Measurements from ENCODE around the gene TMC6. TPM values are rescaled to one million over a fixed set of nuclear protein-coding genes. Genes with fewer than 3 reads are reported as not detected.

The TMC6 gene
- total and polyA plus RNA-seq, 4 donors = 7.7 to 61.9 (median 13.3) TPM

- no peak for DNase-seq (ENCODE audit: low spot score)
- Histone ChIP-seq H3K9me3 (ENCODE audit: control insufficient read depth in 4 of 4, low read length in 3 of 4) (no peaks in the 10 kb centered on the region), H3K27ac (ENCODE audit: low read depth in 1 of 2, low read length in 2 of 2) (no peak overlapping the region), H3K27me3 (ENCODE audit: control insufficient read depth in 4 of 4, insufficient read depth in 4 of 4, low read length in 3 of 4) (no peaks in the 10 kb centered on the region), H3K4me1 (ENCODE audit: control insufficient read depth in 4 of 4, insufficient read depth in 4 of 4, low read length in 3 of 4) (no peaks in the 10 kb centered on the region), H3K36me3 (ENCODE audit: control insufficient read depth in 4 of 4, insufficient read depth in 3 of 4, low read depth in 1 of 4, low read length in 3 of 4) (peaks cover 3 to 32% (median 13%) of the 10 kb centered on the region in 4 donors), H3K4me3 (ENCODE audit: low read depth in 1 of 3, low read length in 3 of 3) (no peak overlapping the region), H3K9ac (ENCODE audit: low read depth in 1 of 2, low read length in 2 of 2) (no peak overlapping the region)
- TF ChIP-seq TAF1 (conservative IDR thresholded peaks at IDR 0.05) (no peak), CTCF (IDR thresholded peaks at IDR 0.05; ENCODE audit: low read depth, low read length, missing input control) (no peak), ATF3 (IDR thresholded peaks at IDR 0.05) (no peak), JUND (IDR thresholded peaks at IDR 0.05) (no peak), EGR1 (IDR thresholded peaks at IDR 0.05; ENCODE audit: low read depth in 2 of 2) (no peak), FOXA2 (IDR thresholded peaks at IDR 0.05) (no peak), YY1 (IDR thresholded peaks at IDR 0.05) (no peak), RXRA (IDR thresholded peaks at IDR 0.05) (no peak), SP1 (IDR thresholded peaks at IDR 0.05) (no peak), HNF4G (IDR thresholded peaks at IDR 0.05) (no peak), FOXA1 (IDR thresholded peaks at IDR 0.05) (no peak)
- TF ChIP-seq, protein P1, sequence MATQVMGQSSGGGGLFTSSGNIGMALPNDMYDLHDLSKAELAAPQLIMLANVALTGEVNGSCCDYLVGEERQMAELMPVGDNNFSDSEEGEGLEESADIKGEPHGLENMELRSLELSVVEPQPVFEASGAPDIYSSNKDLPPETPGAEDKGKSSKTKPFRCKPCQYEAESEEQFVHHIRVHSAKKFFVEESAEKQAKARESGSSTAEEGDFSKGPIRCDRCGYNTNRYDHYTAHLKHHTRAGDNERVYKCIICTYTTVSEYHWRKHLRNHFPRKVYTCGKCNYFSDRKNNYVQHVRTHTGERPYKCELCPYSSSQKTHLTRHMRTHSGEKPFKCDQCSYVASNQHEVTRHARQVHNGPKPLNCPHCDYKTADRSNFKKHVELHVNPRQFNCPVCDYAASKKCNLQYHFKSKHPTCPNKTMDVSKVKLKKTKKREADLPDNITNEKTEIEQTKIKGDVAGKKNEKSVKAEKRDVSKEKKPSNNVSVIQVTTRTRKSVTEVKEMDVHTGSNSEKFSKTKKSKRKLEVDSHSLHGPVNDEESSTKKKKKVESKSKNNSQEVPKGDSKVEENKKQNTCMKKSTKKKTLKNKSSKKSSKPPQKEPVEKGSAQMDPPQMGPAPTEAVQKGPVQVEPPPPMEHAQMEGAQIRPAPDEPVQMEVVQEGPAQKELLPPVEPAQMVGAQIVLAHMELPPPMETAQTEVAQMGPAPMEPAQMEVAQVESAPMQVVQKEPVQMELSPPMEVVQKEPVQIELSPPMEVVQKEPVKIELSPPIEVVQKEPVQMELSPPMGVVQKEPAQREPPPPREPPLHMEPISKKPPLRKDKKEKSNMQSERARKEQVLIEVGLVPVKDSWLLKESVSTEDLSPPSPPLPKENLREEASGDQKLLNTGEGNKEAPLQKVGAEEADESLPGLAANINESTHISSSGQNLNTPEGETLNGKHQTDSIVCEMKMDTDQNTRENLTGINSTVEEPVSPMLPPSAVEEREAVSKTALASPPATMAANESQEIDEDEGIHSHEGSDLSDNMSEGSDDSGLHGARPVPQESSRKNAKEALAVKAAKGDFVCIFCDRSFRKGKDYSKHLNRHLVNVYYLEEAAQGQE (IDR thresholded peaks at IDR 0.05) = no peak
- TF ChIP-seq, protein P2, sequence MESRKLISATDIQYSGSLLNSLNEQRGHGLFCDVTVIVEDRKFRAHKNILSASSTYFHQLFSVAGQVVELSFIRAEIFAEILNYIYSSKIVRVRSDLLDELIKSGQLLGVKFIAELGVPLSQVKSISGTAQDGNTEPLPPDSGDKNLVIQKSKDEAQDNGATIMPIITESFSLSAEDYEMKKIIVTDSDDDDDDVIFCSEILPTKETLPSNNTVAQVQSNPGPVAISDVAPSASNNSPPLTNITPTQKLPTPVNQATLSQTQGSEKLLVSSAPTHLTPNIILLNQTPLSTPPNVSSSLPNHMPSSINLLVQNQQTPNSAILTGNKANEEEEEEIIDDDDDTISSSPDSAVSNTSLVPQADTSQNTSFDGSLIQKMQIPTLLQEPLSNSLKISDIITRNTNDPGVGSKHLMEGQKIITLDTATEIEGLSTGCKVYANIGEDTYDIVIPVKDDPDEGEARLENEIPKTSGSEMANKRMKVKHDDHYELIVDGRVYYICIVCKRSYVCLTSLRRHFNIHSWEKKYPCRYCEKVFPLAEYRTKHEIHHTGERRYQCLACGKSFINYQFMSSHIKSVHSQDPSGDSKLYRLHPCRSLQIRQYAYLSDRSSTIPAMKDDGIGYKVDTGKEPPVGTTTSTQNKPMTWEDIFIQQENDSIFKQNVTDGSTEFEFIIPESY (IDR thresholded peaks at IDR 0.05) = no peak
- TF ChIP-seq, protein P3, sequence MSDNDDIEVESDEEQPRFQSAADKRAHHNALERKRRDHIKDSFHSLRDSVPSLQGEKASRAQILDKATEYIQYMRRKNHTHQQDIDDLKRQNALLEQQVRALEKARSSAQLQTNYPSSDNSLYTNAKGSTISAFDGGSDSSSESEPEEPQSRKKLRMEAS (IDR thresholded peaks at IDR 0.05) = no peak
- WGBS = 91% methylated on average over 15 of the region's 15 CpGs
These were observed 22.3 kb downstream of the TMC6 start for GRCh38 chr17:78106211-78106610.

DNA sequence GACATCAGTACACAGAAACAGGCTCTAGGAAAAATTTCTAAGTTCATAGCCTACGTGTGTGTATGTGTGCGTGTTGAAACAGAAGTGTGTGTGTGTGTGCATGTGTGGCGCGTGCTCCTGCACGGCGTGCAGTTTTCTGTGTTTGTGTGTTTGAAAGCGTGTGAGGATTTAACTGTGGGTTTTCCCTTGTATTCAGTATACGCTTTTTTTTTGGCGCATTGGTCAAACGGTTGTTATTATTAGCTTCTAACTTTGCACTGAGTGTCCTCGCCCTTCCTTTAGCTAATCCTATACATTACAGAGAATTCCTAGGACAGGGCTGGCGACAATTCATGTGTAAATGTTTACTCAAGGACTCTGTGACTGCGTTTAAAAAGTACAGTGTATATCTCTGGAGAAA lies 23.0 kb downstream of the TMC6 start:
- TF ChIP-seq FOXA1 (IDR thresholded peaks at IDR 0.05) (no peak), RAD21 (IDR thresholded peaks at IDR 0.05) (no peak), TAF1 (conservative IDR thresholded peaks at IDR 0.05) (no peak), RXRA (IDR thresholded peaks at IDR 0.05) (no peak)
- TF ChIP-seq, protein P1 (IDR thresholded peaks at IDR 0.05) = no peak
- TF ChIP-seq, protein P2 (IDR thresholded peaks at IDR 0.05) = no peak
- TF ChIP-seq, protein P3 (IDR thresholded peaks at IDR 0.05) = no peak
- Histone ChIP-seq H3K9ac (ENCODE audit: low read depth in 1 of 2, low read length in 2 of 2) (no peak overlapping the region), H3K27me3 (ENCODE audit: control insufficient read depth in 4 of 4, insufficient read depth in 4 of 4, low read length in 3 of 4) (no peaks in the 10 kb centered on the region), H3K4me1 (ENCODE audit: control insufficient read depth in 4 of 4, insufficient read depth in 4 of 4, low read length in 3 of 4) (no peaks in the 10 kb centered on the region), H3K36me3 (ENCODE audit: control insufficient read depth in 4 of 4, insufficient read depth in 3 of 4, low read depth in 1 of 4, low read length in 3 of 4) (peaks cover 3 to 31% (median 13%) of the 10 kb centered on the region in 4 donors), H3K4me3 (ENCODE audit: low read depth in 1 of 3, low read length in 3 of 3) (no peak overlapping the region), H3K27ac (ENCODE audit: low read depth in 1 of 2, low read length in 2 of 2) (no peak overlapping the region), H3K9me3 (ENCODE audit: control insufficient read depth in 4 of 4, low read length in 3 of 4) (no peaks in the 10 kb centered on the region)
- 81% methylated on average over 13 of the region's 13 CpGs for WGBS
- DNase-seq (ENCODE audit: low spot score) = no peak
